GM10847 (cell line): ENCODE data around the gene S100A6.

Experiments used
- POLR2A ChIP-seq: IDR thresholded peaks from 2 replicates; pipeline ENCODE4 v1.6.1; 2011; ENCODE audit not compliant: insufficient read length; ENCODE audit errors: extremely low read depth

S100A6 gene

DNA sequence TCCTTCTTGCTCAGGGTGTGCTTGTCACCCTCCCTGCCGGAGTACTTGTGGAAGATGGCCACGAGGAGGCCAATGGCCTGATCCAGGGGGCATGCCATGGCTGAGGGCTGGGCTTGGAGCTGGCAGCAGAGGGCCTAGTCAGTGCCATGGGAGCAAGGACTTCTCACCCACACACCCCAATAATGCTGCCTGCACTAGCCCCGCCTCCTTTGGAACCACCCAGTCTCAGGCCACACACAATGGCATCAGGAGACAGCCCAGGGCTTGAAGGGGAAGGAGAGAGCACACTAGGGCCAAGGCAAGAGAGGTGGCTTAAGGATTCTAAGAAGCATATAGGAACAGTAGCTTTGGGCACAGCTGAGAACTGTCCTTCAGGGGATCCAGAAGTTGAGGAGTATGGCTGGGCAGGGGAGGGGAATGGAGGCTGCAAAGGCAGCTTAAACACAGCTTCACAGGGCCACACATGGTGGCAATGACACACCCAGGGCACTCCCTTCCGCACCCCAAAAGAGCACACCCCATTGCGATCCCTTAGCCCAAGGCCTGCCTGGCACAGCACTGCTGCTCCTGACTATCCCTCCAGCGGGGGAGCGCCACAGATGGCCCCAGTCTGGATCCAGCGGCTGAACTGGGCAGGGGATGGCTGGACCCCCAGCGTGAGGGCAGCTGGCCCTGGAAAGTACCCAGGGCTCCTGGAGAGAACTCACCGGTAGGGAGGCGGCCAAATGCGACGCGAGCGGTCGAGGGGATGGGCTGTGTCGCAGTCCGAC, at the start of gene S100A6:
Gene S100A6, minus strand, starts transcription at position 750 of the 770 bp plus-strand sequence. Its CDS starts 652 bp downstream, at position 98.
- TF ChIP-seq POLR2A, result no peak

- TF ChIP-seq POLR2A, result no peak
Observed at GRCh38 chr1:153585006-153585405, 49.2 kb upstream of the S100A6 start.

GRCh38 chr1:153583976-153584375, 48.2 kb upstream of the S100A6 start:
- no peak for TF ChIP-seq POLR2A

GRCh38 chr1:153578936-153579335, 43.1 kb upstream of the S100A6 start:
- TF ChIP-seq POLR2A, result no peak

GRCh38 chr1:153578490-153578889, 42.7 kb upstream of the S100A6 start:
- TF ChIP-seq POLR2A, result no peak

- no peak for TF ChIP-seq POLR2A
Observed at GRCh38 chr1:153577624-153578051, 41.8 kb upstream of the S100A6 start.

DNA sequence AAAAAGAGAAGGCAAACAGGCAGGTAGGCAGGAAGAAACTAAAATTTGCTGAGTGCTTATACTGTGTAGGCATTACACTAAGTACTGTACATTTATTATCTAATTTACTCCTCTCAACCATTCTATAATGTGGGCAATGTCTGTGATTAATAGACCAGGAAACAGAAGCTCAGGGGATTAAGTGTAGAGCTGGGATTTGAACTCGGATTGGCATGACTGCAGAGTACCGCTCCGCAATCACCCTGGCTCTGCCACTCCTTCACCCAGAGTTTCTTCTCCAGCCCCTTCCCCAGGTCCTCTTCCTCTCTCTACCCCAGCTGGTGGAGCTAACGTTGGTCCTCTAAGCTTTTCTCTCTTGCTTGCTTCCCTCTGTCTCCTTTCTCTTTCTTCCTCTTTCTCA, 41.3 kb upstream of the S100A6 start:
- TF ChIP-seq POLR2A, result no peak

- no peak for TF ChIP-seq POLR2A
Observed at GRCh38 chr1:153573351-153573750, 37.6 kb upstream of the S100A6 start.

GRCh38 chr1:153572569-153573015, 36.8 kb upstream of the S100A6 start:
- TF ChIP-seq POLR2A, result no peak

DNA sequence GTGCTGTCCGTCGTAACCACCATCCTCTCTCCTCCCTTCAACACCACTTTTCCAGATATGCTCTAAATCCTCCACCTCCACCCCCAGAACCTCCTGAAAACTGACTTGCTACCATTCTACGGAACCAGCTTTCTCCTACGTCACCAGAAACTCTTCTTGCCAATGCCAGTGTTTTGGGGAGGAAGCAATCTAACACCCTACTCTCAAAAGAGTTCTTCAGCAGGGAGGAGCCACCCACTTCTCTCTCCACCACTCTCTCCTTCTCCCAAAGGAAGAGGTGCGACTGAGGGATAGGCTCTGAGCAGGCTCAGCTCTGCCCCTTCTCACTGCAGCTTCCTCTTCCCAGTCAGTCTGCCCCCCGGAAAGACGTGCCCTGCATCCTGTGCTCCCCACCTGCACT, 35.9 kb upstream of the S100A6 start:
- TF ChIP-seq POLR2A, result no peak

DNA sequence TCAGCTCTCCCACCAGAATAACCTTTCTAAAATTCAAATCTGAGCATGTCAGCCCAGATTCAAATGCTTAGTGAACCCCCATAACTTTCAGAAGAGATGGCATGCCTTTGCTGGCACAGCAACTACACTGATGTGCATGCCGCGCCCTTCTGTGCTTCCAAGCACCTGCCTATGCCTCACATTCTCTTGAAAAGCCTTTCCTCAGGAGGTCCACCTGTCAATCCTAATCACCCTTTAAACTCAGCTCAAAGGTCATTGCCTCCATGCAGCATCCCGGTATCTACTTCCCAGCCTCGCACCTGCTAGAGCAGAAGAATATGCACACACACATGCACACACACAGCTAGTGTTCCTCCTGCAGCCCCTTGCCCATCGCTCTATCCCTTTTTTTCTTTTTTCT, 35.1 kb upstream of the S100A6 start:
- no peak for TF ChIP-seq POLR2A

GRCh38 chr1:153569465-153569864, 33.7 kb upstream of the S100A6 start:
- TF ChIP-seq POLR2A, result no peak

DNA sequence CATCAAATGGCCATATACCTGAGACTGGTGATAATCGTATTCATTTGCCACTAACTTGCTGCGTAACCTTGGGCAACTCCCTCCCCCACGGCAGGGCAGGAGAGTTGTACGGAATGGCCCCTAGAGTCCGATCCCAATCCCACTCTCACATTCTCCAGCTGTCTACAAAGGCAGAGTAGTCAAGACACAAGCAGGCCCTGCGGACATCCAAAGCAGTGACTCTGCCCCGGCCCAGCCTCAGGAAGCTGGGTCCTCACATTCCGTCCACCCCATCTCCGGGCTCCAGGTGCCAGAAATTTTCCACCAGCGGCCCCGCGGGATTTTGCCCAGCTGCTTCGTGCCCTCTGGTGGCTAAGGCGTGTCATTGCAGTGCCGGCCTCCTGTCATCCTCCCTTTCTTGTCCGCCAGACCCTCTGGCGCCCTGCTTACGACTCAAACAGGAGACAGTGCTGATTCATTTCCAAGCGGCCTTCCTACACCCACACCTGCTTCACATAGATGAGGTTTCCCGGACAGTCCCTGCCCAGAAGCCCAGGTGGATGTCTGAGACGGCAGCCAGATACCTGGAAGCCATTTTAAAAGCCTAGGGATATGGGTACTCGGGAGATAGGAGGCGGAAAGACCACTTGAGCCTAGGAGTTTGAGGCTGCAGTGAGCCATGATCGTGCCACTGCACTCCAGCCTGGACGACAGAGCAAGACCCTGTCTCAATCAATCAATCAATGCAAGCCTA, 32.7 kb upstream of the S100A6 start:
- no peak for TF ChIP-seq POLR2A

DNA sequence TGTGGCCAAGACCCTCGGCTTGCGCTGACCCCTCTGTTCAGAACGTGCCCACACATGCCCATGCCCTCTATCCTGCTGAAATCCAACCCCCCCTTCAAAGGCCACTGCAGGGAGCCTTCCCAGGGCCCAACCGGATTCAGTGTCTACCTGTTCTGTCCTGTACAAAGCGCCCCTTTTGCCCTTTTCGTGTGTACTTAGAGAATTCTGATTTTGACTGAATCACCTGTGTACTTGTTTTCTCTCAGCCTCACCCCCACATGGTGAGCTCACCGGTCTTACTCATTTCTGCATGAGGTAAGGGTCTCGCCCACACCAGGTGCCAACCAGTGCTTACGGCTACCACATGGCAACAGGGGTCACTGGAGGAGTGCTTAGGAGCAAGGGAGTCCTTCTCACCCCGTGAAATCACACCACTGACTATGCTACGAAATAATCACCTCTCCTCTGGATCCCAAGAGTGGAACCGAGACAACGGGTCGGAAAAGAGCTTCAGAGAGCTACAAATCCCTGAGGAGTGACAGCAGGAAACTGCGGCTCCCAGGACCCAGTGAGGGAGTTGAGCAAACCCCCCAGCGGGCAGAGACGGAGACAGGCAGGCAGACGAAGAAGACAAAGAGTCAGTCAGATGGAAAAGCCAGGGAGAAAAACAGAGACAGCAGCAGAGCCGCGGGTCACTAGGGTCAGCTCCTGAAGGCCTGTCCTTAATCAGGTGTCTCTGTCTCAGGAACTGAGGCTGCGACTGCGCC, 32.0 kb upstream of the S100A6 start:
- TF ChIP-seq POLR2A, result no peak
